GM18873 (cell line): ENCODE data around the gene ANKRD11.
"Not testable (repeated sequence)": the region's sequence is repeated elsewhere in the genome, so short reads cannot be mapped to it uniquely, and the experiment has no call there.

ENCODE experiments used
- ATAC-seq: cut with Tn5 transposase; IDR thresholded peaks from one replicate; pipeline ENCODE4 v1.9.1; 2021; ENCODE audit warnings: mild to moderate bottlenecking, moderate library complexity, moderate number of reproducible peaks; ENCODE audit not compliant: unreplicated experiment, low FRiP score

Gene ANKRD11

DNA sequence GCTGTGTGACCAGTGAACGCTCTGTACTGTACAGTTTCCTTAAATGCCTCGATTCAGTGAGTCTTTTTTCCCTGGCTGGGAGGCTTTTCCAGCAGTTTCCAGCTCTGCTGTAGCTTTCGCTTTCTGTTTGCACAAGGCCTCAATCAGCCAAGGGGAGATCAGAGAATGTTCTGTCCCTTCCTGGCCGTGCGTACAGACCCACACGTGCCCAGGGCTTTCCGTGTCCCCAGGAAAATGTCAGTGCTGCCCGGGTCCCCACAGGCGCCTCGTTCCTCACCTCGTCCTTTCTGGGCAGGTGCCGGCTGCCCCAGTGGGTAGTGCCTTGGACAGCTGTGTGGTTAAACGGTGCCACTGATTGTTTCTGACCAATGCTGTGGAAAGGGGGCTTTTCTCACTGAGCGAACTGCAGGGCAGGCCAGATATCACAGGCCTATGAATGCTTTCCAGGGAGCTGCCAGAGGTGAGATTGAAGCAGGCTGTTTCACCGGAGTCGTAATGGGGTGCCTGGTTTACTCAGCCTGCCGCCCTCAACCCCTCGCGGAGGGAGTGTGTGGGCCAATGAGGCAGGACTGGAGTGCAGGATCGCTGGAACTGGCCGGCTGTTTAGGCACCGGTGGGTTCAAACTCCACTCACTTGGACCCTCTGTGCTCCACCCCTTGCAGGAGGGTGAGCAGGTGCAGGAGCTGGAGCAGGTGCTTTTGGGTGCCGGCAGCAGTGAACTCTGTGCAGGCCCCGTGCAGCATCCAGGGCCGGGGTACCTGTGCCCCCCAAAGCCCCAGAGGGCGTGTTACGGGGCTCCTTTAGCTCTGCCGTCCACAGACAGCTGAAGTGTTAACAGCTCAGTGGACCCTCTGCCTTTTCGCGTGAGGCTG lies 228.4 kb downstream of the ANKRD11 start:
- ATAC-seq = no peak

DNA sequence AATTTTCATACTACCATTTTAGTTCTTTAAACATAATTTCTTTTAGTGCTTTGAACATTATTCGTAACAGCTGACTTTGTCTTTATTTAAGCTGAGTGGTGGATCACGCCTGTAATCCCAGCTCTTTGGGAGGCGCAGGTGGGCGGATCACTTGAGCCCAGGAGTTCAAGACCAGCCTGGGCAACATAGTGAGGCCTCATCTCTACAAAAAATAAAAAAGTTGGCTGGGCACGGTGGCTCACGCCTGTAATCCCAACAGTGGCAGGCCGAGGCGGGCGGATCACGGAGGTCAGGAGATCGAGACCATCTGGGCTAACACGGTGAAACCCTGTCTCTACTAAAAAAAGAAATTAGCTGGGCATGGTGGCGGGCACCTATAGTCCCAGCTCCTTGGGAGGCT lies 230.5 kb downstream of the ANKRD11 start:
- not testable (repeated sequence) for ATAC-seq

DNA sequence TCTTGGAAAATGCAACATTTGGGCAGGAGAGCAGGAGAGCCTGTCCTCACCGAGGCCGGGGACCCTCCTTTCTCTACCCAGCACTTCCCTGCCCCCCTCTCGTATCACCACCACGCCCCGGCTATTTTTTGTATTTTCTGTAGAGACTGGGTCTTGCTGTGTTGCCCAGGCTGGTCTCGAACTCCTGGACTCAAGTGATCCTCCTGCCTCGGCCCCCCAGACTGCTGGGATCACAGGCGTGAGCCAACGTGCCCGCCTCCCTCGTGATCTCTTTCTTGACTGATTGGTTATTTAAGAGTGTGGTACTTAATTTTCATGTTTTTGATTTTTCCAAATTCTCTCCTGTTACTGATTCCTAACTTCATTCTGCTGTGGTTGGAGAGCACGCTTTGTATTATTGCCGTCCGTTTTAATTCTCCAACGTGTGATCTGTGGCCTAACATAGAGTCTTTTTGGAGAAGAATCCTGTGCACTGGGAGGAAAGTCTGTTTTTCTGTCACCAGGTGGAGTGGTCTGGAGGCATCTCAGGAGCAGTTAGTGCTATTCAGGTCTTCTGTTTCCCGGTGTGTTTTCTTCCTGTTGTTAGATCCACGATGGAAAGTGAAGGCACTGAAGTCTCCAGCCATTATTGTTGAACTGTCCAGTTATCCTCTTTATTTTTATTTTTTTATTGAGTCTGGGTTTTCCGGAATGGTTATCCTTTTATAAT lies 232.4 kb downstream of the ANKRD11 start:
- no peak for ATAC-seq

DNA sequence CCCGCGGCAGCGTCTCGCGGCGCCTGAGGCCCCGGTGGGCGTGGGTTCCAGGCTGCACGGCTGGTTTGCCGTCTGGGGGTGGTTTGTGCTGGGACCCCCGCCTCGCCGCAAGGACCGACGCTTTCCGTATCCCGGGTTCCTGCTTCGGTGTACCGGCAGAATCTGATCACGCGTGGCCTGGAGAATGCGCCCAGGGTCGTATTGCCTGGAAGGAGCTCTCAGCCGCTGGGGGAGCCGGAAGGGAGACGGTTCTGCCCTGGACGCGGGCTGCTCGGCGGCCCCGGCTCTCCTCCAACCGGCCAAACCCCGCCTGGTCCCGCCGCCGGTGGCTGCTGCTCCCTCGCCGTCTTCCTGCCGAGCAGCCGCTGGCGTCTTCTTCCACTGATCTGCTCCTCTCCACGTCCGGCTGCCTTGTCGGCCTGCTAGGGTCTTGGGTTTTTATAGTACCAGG lies 233.1 kb downstream of the ANKRD11 start:
- no peak for ATAC-seq

DNA sequence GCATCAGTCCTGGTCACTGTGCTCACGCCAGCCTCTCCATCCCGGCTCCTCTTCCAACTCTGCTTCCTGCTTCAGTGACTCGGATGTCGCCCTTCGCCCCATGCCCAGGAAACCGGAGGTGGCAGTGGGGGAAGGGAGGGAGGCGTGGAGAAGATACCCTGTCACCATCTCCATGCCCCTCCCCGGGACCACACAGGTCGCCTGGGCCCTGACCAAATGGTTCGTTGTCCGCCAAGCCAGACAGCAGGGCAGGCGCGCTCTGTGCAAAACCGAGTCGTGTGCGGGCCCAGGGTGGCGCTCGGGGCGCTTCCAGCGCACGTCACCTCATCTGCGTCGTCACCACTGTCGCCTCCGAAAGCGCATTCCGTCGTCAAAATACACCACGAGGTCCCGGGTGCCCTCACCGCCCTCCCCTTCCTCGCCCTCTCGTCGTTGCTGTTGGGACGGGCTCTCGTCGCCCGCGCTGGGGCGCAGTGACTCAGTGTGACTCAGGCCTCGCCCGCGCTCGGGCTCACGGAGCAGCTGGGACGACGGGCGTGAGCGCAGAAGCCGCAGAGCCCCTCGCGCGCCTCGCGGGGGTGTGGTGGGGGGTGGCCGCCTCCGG lies 233.6 kb downstream of the ANKRD11 start:
- ATAC-seq = no peak

DNA sequence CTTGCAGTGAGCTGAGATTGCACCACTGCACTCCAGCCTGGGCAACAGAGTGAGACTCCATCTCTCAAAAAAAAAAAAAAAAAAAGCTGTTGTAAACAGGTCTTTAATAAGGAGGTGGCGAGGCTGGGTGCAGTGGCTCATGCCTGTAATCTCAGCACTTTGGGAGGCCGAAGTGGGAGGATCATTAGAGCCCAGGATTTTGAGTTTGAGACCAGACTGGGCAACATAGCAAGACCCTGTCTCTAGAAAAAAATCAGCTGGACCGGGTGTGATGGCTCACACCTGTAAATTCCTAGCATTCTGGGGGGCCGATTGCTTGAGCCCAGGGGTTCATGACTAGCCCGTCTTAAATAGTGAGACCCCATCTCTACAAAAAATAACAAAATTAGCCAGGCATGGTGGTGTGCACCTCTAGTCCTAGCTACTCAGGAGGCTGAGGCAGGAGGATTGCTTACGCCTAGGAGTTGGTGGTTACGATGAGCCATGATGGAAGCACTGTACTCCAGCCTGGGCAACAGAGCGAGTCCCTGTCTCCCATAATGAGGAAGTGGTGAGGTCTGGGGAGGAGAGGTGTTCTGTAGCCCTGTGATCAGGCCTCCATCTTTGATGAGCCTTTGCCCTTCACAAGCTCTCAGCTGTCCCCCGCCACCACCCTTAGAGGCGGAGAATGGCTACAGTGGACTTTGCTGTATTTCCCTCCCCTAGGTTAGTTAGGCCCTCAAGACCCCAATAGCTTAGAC lies 236.6 kb downstream of the ANKRD11 start:
- no peak for ATAC-seq

DNA sequence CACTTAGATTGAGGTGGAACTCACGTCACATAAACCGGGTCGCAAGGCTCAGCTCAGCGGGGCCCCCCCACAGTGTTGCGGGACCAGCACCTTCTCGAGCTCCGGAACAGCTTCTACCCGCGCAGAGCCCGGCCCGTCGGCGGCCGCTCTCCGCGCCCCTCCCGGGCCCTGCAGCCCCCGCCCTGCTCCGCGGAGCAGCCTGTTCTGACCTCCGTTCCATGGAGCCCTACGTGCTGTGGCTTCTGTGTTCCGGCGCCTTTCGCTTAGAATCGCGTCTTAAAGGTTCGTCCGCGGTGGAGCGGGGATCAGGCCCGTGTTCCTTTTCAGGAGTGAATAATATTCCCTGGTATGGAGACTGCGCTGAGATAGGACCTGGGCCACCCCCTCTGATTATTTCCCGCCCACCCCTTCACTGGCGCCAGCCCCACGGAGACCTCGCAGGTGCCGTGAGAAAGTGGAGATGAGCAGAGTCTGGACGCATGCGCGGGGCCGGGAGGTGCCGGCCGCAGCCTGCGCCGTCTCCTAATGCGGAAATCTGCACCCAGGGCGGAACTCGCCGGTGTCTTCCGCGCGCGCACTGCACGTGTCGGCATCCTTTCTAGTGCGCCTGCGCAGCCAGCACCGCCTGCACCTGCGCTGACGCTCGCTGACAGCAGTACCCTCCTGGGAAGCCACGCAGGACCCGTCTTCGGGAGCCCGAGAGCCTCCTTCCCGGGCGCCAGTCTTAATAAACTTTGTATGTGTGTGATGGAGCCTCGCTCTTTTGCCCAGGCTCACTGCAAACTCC lies 242.0 kb downstream of the ANKRD11 start:
- ATAC-seq = no peak

DNA sequence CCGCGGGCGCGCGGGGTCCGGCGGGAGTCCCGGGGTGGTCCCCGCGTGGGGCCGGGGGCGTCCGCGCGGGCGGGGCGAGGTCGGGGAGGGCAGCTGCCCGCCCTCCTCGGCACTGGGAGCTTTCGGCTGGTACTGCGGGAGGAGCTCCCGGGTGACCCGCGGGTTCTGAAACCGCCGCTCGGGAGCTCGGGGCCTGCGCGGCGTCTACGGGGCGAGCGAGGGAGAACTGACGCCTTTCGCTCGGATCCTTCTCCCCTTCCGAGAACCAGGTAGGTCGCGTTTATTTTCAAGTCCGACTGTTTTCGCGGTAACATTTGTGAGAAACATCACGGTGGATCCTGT lies 242.7 kb downstream of the ANKRD11 start:
- not testable (repeated sequence) for ATAC-seq

DNA sequence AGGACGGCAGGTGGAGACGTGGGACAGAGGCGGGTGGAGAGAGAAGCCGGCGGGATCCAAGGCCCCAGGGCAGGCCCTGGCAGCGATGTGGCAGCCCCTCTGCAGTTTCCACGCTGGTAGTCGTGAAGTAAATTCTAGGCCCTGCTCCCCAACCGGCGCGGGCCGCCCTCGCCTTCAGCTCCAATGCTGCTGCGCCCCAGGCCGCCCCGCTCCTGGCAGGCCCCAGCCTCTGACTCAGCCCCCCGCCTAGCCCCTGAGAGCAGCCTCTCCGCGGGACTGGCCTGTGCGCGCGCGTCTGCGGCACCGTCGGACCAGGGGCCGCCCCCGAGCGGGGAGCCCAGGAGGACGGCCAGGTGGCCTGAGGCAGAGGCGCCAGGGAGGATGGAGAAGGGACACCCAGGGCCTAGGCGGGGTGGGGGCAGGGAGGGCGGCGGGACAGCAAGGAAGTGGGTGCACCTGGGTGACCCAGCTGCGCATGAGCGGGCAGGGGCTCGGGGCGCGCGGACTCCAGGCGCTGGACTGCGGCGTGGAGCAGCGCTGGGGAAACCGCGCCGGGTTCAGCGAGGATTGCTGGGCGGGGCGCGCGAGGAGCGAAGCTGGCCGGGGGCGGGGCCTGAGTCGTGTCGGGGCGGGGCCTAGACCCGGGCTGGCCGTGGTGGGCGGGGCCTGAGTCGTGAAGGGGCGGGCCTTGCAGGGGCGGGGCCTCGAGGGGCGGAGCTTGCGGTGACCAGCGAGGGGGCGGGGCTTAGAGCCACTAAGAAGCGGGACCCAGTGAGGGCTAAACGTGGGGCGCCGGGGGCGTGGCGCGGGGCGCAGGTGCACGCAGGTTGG lies 243.2 kb downstream of the ANKRD11 start:
- ATAC-seq = no peak

DNA sequence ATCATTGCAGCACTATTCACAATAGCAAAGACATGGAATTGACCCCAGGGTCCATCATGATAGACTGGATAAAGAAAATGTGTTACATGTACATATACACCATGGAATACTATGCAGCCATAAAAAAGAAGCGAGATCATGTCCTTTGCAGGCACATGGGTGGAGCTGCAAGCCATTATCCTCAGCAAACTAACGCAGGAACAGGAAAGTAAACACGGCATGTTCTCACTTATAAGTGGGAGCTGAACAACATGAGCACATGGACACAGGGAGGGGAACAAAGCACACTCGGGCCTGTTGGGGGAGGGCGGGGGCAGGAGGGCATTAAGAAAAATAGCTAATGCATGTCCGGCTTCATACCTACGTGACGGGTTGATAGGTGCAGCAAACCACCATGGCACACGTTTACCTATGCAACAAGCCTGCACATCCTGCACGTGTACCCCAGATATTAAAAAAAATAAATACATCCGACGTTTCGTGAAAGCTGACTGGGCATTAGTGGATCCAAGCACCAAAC lies 243.9 kb downstream of the ANKRD11 start:
- no peak for ATAC-seq

DNA sequence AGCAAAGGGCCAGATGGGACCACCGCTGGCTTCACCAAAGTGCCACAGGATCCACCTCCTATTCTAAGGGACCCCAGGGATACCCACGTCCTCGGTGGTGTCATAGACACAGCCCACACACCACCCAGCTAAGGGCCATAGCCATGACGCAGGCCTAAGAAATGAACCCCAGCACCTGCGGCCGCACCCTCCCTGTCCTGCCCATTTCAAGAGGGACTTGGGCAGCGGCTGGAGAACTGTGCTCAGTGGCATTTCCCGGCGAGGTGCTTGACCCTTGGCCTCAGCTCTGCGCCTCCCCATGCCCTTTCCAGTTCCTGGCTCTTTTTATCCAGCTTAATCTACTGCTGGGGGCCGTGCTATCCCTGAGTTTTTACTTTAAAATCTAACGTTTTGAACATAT lies 245.6 kb downstream of the ANKRD11 start:
- no peak for ATAC-seq

DNA sequence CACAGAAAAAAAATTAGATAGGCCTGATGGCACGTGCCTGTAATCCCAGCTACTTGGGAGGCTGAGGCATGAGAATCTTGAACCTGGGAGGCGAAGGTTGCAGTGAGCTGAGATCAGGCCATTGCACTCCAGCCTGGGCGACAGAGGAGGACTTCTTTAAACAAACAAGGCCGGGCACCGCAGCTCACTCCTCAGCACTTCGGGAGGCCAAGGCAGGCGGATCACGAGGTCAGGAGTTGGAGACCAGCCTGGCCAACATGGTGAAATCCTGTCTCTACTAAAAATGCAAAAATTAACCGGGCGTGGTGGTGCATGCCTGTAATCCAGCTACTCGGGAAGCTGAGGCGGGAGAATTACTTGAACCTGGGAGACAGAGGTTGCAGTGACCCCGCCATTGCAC lies 246.1 kb downstream of the ANKRD11 start:
- not testable (repeated sequence) for ATAC-seq

DNA sequence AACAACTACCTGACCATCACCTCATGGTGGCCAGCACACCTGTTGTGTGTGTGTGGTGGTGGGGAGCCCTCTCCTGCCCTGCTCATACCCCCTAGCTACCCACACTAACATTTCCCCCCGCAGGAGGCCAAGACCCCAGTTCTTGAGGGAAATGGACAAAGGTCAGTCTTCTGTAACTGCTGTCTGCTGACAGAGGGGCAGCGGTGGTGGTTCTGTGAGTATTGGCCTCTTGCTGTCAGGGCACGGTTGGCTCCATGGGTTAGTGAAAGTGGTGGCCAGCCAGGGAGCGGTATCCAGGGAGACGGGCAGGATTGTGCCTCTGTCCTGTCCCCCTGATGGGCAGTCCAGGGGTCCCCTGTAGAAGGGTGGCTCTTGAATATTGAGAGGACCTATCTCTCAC lies 246.7 kb downstream of the ANKRD11 start:
- no peak for ATAC-seq

DNA sequence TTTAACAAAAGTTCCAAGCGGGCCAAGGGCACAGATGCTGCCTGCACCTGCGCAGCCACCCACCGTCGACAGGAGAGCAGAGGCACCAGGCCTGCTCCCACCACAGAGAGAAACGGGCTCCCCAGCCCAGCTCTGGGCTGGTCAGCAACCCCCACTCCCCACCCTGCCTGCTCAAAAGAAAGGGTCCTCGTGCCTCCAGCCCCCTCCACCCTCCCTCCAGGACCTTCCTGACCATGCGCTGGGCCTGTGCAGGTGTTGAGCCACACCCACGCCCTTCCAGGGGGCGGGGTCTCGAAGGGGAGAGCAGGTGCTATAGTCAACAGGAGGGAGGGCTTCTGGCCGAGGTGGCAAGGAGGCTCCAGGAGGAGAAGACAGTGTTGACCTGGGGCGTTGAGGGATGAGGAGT lies 247.6 kb downstream of the ANKRD11 start:
- ATAC-seq = no peak

DNA sequence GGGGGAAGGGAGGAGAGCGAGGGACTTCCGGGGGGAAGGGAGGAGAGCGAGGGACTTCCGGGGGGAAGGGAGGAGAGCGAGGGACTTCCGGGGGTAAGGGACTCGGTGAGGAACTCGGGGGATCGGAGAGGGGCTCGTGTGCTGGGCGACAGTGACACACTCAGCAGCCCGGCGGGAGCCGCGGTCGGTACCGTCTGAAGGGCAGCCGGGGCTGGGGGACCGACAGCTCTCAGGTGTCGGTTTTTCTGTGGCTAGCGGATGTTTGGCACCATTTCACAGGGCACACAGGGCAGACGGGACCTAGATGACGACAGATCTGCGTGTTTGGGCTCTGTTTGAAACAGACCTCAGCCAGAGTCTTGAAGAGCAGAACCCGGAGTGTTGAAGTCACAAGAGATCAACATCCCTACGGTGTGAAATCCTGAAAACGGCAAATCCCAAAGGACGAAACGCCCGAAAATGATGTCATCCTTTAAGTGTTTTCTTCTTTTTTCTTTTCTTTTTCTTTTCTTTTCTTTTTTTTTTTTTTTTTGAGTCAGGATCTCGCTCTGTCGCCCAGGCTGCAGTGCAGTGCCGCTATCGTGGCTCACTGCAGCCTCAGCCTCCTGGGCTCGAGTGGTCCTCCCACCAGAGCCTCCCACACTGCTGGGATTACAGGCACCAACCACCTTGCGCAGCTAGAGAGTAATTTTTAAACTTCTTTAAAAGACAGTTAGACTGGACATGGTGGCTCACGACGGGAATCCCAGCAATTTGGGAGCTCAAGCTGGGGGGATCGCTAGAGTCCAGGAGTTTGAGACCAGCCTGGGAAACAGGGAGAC lies 249.0 kb downstream of the ANKRD11 start:
- ATAC-seq = no peak

DNA sequence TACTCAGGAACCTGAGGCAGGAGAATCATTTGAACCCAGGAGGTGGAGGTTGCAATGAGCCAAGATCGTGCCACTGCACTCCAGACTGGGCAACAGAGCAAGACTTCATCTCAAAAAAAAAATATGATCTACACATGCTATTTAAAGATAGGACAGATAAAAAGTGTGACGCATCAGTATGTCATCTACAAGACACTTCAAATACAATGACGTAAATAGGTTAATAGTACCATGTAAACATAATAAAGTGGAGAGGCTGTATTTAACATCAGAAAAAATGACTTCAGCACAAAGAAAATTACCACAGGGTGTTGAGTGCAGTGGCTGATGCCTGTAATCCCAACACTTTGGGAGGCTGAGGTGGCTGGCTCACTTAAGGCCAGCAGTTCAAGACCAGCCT lies 252.6 kb downstream of the ANKRD11 start:
- ATAC-seq = no peak

DNA sequence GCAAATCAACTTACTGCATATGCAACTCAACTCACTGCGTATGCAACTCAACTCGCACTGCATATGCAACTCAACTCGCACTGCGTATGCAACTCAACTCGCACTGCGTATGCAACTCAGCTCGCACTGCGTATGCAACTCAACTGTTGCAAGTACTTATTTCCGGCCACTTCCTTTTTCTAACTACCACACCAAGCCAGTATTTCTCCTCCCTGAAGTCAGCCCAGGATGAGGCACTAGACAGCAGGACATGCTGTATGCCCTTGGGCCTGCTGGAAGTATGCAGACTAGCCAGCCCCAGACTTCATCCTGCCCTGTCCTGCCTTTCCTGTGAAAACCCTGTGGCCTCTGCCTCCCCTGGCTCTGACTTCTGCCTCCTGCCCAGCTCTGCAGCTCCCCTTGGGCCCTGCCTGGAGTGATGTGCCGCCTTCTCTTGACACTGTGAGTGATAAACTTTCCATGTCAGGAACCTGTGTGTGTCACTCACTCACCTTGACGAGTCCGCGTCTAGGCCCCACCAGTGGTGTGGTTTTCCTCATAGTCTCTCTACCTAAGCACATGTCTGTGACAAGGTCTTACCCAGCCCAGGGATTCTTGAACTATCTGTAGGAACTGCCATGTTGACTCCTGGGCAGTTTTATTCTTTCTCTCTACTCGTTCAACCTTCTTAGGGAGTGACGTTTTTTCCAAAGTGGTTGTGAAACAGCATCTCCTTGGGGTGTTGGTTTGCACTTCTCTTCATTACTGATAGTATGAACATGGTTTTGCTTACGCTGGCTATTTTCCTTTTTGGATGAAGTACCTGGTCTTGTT lies 256.5 kb downstream of the ANKRD11 start:
- no peak for ATAC-seq
